Fibroblast of the aortic adventitia (primary cell): ENCODE data around the gene BLID. TPM values are rescaled to one million over a fixed set of nuclear protein-coding genes. Genes with fewer than 3 reads are reported as not detected.

Experiments used
- DNase-seq: peaks from one replicate; pipeline ENCODE4 v3.0.0-alpha.2; 2010; ENCODE audit warnings: low read depth
- H3K4me3 ChIP-seq: 2 replicates; pipeline ENCODE4 v1.5.1; 2011; ENCODE audit warnings: low read depth, mild to moderate bottlenecking, control low read depth, low read length, moderate library complexity
- CTCF ChIP-seq: IDR thresholded peaks from 2 replicates; pipeline ENCODE4 v1.5.1; 2011; ENCODE audit warnings: mild to moderate bottlenecking, low read length, control low read depth, inconsistent platforms; ENCODE audit not compliant: insufficient read depth
- total RNA-seq: library from RNA; depleted of rRNA; stranded (reverse); fragments of >200 nt; gene quantifications from 2 replicates; pipeline ENCODE4 v1.2.3, GENCODE V29; 2012; ENCODE audit warnings: low replicate concordance

The BLID gene
- total RNA-seq, 1 donor: 30.6 TPM

GRCh38 chr11:122107045-122107444 lies 9.0 kb downstream of the BLID start:
- no peak for DNase-seq
- no peak for TF ChIP-seq CTCF
- no peak overlapping the region for H3K4me3 ChIP-seq

GRCh38 chr11:122105044-122105758 lies 10.8 kb downstream of the BLID start:
- no peak for TF ChIP-seq CTCF
- DNase-seq: no peak
- no peak overlapping the region for H3K4me3 ChIP-seq

GRCh38 chr11:122104341-122104740 lies 11.7 kb downstream of the BLID start:
- H3K4me3 ChIP-seq: no peak overlapping the region
- no peak for TF ChIP-seq CTCF
- peak; percentile 62 for DNase-seq

GRCh38 chr11:122103726-122104125 lies 12.3 kb downstream of the BLID start:
- no peak for DNase-seq
- no peak for TF ChIP-seq CTCF
- no peak overlapping the region for H3K4me3 ChIP-seq

GRCh38 chr11:122103321-122103720 lies 12.7 kb downstream of the BLID start:
- H3K4me3 ChIP-seq: peak overlapping the region; percentile 64
- TF ChIP-seq CTCF: no peak
- DNase-seq: peak; percentile 82

GRCh38 chr11:122102426-122102825 lies 13.6 kb downstream of the BLID start:
- peak overlapping the region; percentile 64 for H3K4me3 ChIP-seq
- peak; percentile 41 for DNase-seq
- no peak for TF ChIP-seq CTCF
